ENCODE data around the gene DHX35.

- TF ChIP-seq CTCF (IDR thresholded peaks at IDR 0.05; ENCODE audit: borderline replicate concordance, extremely low read depth, low read length, poor library complexity, severe bottlenecking) (no peak), EZH2 (IDR thresholded peaks at IDR 0.05; ENCODE audit: borderline replicate concordance, low read depth, low read length, severe bottlenecking) (no peak)
These were observed 5.9 kb downstream of the DHX35 start for GRCh38 chr20:38968090-38968489.

Data from DND-41 (cell line).